ENCODE data around the gene MIEF2.

MIEF2 gene

DNA sequence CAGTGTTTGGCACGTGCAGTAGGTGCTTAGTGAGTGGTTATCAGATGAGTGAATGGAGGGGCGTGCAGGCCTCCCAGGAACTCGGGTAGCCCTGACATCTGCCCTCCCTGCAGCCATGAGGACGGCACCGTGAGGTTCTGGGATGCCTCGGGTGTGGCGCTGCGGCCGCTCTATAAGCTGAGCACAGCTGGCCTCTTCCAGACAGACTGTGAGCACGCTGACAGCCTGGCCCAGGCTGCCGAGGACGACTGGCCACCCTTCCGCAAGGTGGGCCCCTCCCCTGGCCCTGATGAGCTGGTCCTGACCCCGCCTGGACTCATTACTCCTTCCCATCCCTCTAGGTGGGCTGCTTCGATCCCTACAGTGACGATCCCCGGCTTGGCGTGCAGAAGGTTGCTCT lies 24.0 kb upstream of the MIEF2 start:
- H3K27ac ChIP-seq, result no peak overlapping the region
- TF ChIP-seq, protein P1, sequence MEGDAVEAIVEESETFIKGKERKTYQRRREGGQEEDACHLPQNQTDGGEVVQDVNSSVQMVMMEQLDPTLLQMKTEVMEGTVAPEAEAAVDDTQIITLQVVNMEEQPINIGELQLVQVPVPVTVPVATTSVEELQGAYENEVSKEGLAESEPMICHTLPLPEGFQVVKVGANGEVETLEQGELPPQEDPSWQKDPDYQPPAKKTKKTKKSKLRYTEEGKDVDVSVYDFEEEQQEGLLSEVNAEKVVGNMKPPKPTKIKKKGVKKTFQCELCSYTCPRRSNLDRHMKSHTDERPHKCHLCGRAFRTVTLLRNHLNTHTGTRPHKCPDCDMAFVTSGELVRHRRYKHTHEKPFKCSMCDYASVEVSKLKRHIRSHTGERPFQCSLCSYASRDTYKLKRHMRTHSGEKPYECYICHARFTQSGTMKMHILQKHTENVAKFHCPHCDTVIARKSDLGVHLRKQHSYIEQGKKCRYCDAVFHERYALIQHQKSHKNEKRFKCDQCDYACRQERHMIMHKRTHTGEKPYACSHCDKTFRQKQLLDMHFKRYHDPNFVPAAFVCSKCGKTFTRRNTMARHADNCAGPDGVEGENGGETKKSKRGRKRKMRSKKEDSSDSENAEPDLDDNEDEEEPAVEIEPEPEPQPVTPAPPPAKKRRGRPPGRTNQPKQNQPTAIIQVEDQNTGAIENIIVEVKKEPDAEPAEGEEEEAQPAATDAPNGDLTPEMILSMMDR (conservative IDR thresholded peaks at IDR 0.05), result no peak
- TF ChIP-seq ZFX (IDR thresholded peaks at IDR 0.05), result no peak

DNA sequence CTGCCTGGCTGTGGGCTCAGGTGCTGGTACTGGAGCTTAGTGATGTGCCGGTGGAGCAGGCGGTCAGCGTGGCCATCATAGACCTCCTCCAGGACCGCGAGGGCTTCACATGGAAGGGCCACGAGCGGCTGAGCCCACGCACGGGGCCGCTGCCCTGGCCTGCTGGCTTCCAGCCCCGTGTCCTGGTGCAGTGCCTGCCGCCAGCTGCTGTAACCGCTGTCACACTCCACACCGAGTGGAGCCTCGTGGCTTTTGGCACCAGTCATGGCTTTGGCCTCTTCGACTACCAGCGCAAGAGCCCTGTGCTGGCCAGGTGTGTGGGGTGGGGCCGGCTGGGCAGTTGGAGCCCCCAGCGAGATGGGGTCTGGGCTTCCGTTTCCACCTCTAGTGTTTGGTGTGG lies 23.0 kb upstream of the MIEF2 start:
- H3K27ac ChIP-seq, result no peak overlapping the region
- TF ChIP-seq, protein P1 (conservative IDR thresholded peaks at IDR 0.05), result no peak
- TF ChIP-seq ZFX (IDR thresholded peaks at IDR 0.05), result no peak

DNA sequence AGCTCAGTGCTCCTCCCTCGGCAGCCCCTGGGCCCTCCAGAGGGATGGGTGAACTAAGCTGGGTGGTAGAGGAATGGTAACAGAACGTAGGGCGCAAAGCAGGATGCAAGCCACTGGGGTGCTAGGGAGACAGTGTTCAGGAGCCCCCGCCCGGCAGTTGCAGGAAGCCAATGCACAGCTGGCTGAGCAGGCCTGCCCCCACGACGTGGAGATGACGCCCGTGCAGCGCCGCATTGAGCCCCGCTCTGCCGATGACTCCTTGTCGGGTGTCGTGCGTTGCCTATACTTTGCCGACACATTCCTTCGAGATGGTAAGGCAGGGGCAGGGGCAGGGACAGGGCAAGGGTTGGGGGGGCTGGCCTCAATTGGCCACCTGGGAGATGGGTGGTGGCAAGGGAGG lies 22.2 kb upstream of the MIEF2 start:
- no peak for TF ChIP-seq ZFX (IDR thresholded peaks at IDR 0.05)
- TF ChIP-seq, protein P1 (conservative IDR thresholded peaks at IDR 0.05), result no peak
- H3K27ac ChIP-seq, result no peak overlapping the region

DNA sequence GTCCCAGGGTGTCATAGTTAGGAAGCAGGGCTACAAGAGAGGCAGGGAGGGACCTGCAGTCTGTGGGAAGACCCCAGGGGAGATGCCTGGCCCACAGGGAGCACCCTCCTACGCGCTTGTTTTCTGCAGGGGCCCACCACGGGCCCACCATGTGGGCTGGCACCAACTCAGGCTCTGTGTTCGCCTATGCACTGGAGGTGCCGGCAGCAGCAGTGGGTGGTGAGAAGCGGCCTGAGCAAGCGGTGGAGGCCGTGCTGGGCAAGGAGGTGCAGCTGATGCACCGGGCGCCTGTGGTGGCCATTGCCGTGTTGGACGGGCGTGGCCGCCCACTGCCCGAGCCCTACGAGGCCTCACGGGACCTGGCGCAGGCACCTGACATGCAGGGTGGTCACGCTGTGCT lies 20.0 kb upstream of the MIEF2 start:
- no peak overlapping the region for H3K27ac ChIP-seq
- TF ChIP-seq, protein P1 (conservative IDR thresholded peaks at IDR 0.05), result no peak
- no peak for TF ChIP-seq ZFX (IDR thresholded peaks at IDR 0.05)

DNA sequence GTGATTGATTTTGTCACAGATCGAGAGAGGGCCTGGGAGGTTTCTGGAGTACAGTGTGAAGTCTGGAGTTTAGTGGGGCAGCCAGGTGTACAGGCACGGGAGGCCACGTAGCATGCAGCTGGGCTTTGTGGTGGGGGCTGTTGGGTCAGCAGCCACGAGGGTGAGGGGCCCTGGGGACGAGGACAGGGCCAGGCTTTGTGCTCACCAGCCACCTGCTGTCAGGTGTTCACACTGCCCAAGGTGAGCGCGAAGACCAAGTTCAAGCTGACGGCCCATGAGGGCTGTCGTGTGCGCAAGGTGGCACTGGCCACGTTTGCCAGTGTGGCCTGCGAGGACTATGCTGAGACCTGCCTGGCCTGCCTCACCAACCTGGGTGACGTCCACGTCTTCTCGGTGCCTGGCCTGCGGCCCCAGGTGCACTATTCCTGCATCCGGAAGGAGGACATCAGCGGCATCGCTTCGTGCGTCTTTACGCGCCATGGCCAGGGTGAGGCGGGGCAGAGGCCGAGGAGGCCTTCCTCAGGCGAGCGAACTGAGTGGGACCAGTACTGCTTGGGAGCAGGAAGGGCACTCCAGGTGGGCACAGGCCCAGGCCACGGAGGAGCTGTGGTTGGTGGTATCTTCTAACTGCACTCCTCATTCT lies 19.1 kb upstream of the MIEF2 start:
- TF ChIP-seq, protein P1 (conservative IDR thresholded peaks at IDR 0.05), result no peak
- TF ChIP-seq ZFX (IDR thresholded peaks at IDR 0.05), result no peak

DNA sequence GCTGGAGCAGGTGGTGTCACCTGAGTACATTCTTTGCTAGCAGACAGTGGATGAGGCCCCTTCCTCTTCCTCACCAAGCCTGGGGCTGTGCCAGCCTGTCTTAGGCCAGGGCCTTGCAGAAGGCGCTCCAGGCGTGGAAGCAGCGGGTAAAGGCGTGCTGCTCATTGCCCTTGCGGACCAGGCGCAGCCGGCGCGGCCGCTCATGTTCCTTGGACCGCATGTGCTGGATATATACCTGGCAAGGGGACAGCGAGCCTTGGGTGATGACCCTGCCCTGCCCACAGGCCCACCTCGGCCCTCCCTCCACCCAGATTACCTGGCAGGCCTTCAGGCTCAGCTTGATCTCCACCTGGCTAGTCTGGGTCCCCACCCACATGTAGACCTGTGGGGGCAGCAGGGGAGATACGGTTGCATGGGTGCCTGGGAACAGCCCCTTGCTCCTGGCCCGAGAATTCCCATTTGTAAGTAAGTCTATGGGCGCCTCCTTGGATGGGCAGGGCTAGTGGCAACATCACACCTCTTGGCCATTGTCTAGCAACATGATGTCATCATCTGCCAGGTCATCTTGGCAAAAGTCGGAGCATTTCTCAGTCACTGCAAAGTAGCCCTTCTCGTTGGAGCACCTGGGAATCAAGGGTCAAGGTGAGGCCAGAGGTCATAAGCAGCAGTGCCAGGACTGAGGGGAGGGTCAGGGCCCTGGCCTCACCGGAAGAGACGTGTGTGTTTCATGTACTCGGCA lies 15.3 kb upstream of the MIEF2 start:
- TF ChIP-seq, protein P1 (conservative IDR thresholded peaks at IDR 0.05), result no peak
- no peak for TF ChIP-seq ZFX (IDR thresholded peaks at IDR 0.05)
- no peak overlapping the region for H3K27ac ChIP-seq

More for the DNA sequence above, 19.1 kb upstream of the MIEF2 start:
- no peak overlapping the region for H3K27ac ChIP-seq

DNA sequence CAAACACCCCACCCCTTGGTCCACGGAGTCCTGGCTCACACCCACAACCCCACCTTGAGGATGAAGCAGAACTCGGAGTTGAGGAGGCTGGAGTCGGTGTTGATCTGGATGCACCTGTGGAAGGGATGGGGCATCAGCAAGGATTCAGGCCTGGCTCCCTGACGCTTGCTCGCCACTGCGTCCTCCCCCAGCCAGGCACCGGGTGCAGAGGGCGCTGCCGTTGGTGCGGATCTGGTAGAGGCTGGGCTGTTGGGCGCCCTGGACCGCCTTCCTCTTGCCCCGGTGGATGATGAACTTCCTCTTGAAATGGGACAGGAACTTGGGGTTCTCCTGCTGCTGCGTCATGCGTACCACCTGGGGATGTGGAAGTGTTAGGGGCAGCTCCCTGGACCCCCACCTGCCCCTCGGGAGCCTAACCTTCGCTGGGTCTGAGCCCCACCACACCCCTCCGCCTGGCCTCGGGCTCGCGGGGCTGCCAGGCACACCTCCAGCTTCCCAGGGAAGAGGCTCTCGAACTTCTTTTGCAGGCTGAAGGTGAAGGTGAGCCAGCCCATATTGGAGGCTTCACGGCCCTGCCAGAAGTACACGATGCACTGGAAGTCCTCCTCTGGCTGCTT lies 14.2 kb upstream of the MIEF2 start:
- H3K27ac ChIP-seq, result no peak overlapping the region
- no peak for TF ChIP-seq ZFX (IDR thresholded peaks at IDR 0.05)
- TF ChIP-seq, protein P1 (conservative IDR thresholded peaks at IDR 0.05), result no peak
